Mucosa of stomach (tissue), 1 donor: ENCODE results near the gene GLE1.

Source experiments
- H3K27me3 ChIP-seq: one replicate; pipeline ENCODE4 v1.7.0; 2013; ENCODE audit warnings: mild to moderate bottlenecking, low read length; ENCODE audit not compliant: control insufficient read depth, insufficient read depth
- H3K36me3 ChIP-seq: one replicate; pipeline ENCODE4 v1.7.0; 2013; ENCODE audit warnings: low read length; ENCODE audit not compliant: control insufficient read depth, insufficient read depth
- H3K4me1 ChIP-seq: one replicate; pipeline ENCODE4 v1.7.0; 2013; ENCODE audit warnings: mild to moderate bottlenecking, low read length; ENCODE audit not compliant: control insufficient read depth, insufficient read depth
- H3K4me3 ChIP-seq: one replicate; pipeline ENCODE4 v1.7.0; 2013; ENCODE audit warnings: low read length
- H3K9ac ChIP-seq: one replicate; pipeline ENCODE4 v1.7.0; 2013; ENCODE audit warnings: mild to moderate bottlenecking, low read length, moderate library complexity
- H3K9me3 ChIP-seq: one replicate; pipeline ENCODE4 v1.7.0; 2013; ENCODE audit warnings: mild to moderate bottlenecking, low read length, moderate library complexity; ENCODE audit not compliant: control insufficient read depth
- donor health status: Pancreatic carcinoma.

The GLE1 gene

DNA sequence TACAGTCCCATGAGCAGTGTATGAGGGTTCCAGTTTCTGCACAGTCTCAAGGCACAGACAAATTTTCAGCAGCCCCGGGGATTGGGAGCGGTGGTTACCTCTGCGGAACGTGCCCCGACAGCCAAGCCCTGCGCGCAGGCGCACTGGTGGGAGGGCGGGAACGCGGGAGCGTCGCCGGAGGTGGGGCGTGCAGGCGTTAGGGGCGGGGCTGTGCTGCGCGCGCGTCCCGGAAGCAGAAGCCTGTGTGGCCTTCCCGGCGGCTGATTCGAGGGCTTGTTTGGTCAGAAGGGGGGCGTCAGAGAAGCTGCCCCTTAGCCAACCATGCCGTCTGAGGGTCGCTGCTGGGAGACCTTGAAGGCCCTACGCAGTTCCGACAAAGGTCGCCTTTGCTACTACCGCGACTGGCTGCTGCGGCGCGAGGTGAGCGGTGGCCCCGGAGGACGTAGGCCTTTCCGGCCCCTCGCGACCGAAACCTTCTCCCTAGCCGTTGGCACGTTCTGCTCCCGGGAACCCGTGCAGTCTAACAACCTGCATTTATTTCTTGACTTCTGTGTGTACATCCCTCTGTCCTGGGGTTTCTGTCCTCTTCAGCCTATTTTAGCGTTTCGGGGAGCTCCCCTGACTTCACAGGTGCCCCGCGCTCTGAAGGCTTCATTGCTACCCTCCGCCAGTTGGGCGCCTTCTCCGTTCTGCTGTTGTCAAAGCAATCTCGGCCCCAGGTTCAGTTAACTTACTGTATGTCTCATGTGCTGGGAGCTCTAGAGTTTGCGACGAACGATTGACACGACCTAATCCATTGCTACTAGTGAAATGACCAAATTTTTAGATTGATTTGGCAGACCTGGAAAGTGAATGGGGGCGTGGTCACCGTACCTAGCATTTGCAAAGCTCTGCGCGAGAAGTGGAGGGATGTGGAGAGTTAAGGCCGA lies at the start of gene GLE1:
TSS of gene GLE1 (plus strand) at position 235 of the 929 bp plus-strand sequence. CDS start at position 322, 87 bp downstream.
- H3K36me3 ChIP-seq: no peaks in the 10 kb centered on the region
- peak within 1 kb of the TSS; percentile 91 for H3K4me3 ChIP-seq
- no peaks in the 10 kb centered on the region for H3K27me3 ChIP-seq
- peak within 1 kb of the TSS; percentile 81 for H3K9ac ChIP-seq
- no peaks in the 10 kb centered on the region for H3K9me3 ChIP-seq
- peaks cover 11% of the 10 kb centered on the region for H3K4me1 ChIP-seq

GRCh38 chr9:128454991-128455390 lies 49.5 kb upstream of the GLE1 start:
- Histone ChIP-seq H3K27me3 (no peaks in the 10 kb centered on the region), H3K9ac (no peak overlapping the region), H3K9me3 (no peaks in the 10 kb centered on the region), H3K4me1 (peaks cover 4% of the 10 kb centered on the region), H3K4me3 (no peak overlapping the region), H3K36me3 (no peaks in the 10 kb centered on the region)

- Histone ChIP-seq H3K9me3 (no peaks in the 10 kb centered on the region), H3K9ac (peak within 1 kb of the TSS; percentile 64), H3K4me1 (peaks cover 4% of the 10 kb centered on the region), H3K36me3 (no peaks in the 10 kb centered on the region), H3K4me3 (peak within 1 kb of the TSS; percentile 87), H3K27me3 (no peaks in the 10 kb centered on the region)
Observed at GRCh38 chr9:128455849-128456612, 48.5 kb upstream of the GLE1 start, which contains the start of gene ODF2. Gene ODF2 (plus strand): TSS chr9:128456006. CDS start chr9:128456092, 86 bp downstream.

DNA sequence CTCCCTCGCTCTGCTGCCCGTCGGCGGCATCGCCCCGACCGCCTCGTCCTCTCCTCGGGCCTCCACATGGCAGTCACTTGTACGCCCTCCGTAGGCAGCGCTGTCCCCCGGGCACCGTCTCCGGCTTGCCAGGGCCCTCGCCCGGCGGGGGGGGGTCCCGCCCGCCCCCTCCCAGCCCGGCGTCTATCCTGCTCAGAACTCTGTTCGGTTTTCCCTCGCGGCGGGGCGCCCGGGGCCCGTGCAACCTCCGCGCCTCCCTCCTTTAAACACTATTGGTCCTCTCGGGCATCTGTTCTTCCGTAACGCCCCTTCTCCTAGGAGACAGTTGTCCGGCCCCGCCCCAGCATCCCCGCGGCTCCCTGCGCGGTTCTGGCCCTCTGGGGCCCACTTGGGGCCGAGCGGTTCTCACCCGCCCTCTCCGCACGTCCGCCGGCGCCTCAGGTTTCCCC lies 47.9 kb upstream of the GLE1 start:
- no peaks in the 10 kb centered on the region for H3K9me3 ChIP-seq
- no peaks in the 10 kb centered on the region for H3K27me3 ChIP-seq
- peak overlapping the region; percentile 64 for H3K9ac ChIP-seq
- no peaks in the 10 kb centered on the region for H3K36me3 ChIP-seq
- peak overlapping the region; percentile 87 for H3K4me3 ChIP-seq
- peaks cover 4% of the 10 kb centered on the region for H3K4me1 ChIP-seq

- Histone ChIP-seq H3K4me3 (peak overlapping the region; percentile 31), H3K4me1 (peaks cover 4% of the 10 kb centered on the region), H3K9me3 (no peaks in the 10 kb centered on the region), H3K9ac (peak overlapping the region; percentile 64), H3K36me3 (no peaks in the 10 kb centered on the region), H3K27me3 (no peaks in the 10 kb centered on the region)
Observed at GRCh38 chr9:128457207-128457606, 47.3 kb upstream of the GLE1 start.

DNA sequence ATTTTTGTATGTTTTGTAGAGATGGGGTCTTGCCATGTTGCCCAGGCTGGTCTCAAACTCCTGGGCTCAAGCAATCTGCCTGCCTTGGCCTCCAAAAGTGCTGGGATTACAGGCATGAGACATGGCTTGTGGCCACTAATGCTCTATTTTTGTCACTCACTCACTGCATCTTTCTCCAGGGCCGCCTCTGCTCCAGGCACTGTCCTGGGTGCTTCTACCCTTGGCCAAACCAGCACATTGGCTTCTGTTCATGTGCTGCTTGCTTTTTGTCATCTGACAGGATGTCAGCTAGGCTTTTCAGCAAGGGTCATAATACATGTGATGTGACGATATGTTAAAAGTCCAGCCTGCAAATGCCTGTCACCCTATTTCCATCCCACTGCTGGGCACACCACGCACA lies 45.5 kb upstream of the GLE1 start:
- Histone ChIP-seq H3K27me3 (no peaks in the 10 kb centered on the region), H3K4me3 (no peak overlapping the region), H3K9ac (no peak overlapping the region), H3K9me3 (no peaks in the 10 kb centered on the region), H3K36me3 (no peaks in the 10 kb centered on the region), H3K4me1 (peaks cover 4% of the 10 kb centered on the region)

- Histone ChIP-seq H3K9me3 (no peaks in the 10 kb centered on the region), H3K27me3 (no peaks in the 10 kb centered on the region), H3K4me1 (no peaks in the 10 kb centered on the region), H3K36me3 (no peaks in the 10 kb centered on the region), H3K4me3 (no peak overlapping the region), H3K9ac (no peak overlapping the region)
Observed at GRCh38 chr9:128469070-128469469, 35.4 kb upstream of the GLE1 start.

DNA sequence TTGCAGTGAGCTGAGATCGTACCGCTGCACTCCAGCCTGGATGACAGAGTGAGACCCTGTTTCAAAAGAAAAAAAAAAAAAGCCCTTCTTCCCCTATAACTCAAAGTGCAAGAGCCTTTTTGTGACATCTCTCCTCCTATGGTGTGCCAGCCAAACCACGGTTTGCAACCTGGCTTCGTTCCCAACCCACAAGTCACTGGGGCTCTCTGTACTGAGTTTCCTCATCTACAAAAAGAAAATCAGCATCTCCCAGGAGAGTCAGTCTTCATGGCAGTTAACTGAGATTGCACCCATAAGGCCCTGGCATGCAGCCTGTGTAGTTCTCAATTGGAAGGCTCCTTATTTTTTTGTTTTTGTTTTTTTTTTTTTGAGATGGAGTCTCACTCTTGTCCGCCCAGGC lies 34.0 kb upstream of the GLE1 start:
- H3K4me3 ChIP-seq: no peak overlapping the region
- no peaks in the 10 kb centered on the region for H3K27me3 ChIP-seq
- no peaks in the 10 kb centered on the region for H3K36me3 ChIP-seq
- no peak overlapping the region for H3K9ac ChIP-seq
- no peaks in the 10 kb centered on the region for H3K4me1 ChIP-seq
- H3K9me3 ChIP-seq: no peaks in the 10 kb centered on the region

GRCh38 chr9:128473104-128473503 lies 31.4 kb upstream of the GLE1 start:
- Histone ChIP-seq H3K36me3 (no peaks in the 10 kb centered on the region), H3K27me3 (no peaks in the 10 kb centered on the region), H3K4me1 (no peaks in the 10 kb centered on the region), H3K9me3 (no peaks in the 10 kb centered on the region), H3K4me3 (no peak overlapping the region), H3K9ac (no peak overlapping the region)

DNA sequence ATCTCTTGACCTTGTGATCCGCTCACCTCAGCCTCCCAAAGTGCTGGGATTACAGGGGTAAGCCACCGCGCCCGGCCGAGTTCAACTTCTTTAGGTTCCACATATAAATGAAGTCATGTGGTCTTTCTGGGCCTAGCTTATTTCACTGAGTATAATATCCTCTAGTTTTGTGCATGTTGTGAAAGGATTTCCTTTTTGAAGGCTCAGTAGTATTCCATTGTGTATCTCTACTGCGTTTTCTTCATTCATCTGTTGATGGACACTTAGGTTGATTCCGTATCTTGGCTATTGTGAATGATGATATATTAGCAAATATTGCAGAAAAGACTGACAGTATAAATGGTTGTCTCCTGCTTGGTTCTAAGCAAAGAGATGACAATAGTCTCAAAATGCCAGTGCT lies 28.7 kb upstream of the GLE1 start:
- H3K27me3 ChIP-seq: no peaks in the 10 kb centered on the region
- H3K4me3 ChIP-seq: no peak overlapping the region
- H3K4me1 ChIP-seq: no peaks in the 10 kb centered on the region
- no peak overlapping the region for H3K9ac ChIP-seq
- H3K36me3 ChIP-seq: no peaks in the 10 kb centered on the region
- H3K9me3 ChIP-seq: no peaks in the 10 kb centered on the region

GRCh38 chr9:128479262-128479661 lies 25.3 kb upstream of the GLE1 start:
- H3K9me3 ChIP-seq: no peaks in the 10 kb centered on the region
- H3K4me3 ChIP-seq: no peak overlapping the region
- no peaks in the 10 kb centered on the region for H3K27me3 ChIP-seq
- H3K36me3 ChIP-seq: no peaks in the 10 kb centered on the region
- H3K4me1 ChIP-seq: no peaks in the 10 kb centered on the region
- no peak overlapping the region for H3K9ac ChIP-seq

GRCh38 chr9:128481561-128481960 lies 23.0 kb upstream of the GLE1 start:
- Histone ChIP-seq H3K27me3 (no peaks in the 10 kb centered on the region), H3K36me3 (no peaks in the 10 kb centered on the region), H3K9me3 (no peaks in the 10 kb centered on the region), H3K4me3 (no peak overlapping the region), H3K4me1 (no peaks in the 10 kb centered on the region), H3K9ac (no peak overlapping the region)
